Stimulated activated CD4-positive, alpha-beta T cell treated with anti-CD3 and anti-CD28 coated beads, Interleukin-15, amount 100 ng/mL, for 1 hour (primary cell): ENCODE measurements around the gene TEX9.
"Not testable (repeated sequence)": the region's sequence is repeated elsewhere in the genome, so short reads cannot be mapped to it uniquely, and the experiment has no call there.

Experiments used
- DNase-seq, 2 donors: peaks; one replicate each; pipeline ENCODE4 v3.0.0-alpha.2; 2020; ENCODE audit warnings: low read depth in 1 of 2, low spot score in 1 of 2

Gene TEX9

GRCh38 chr15:56361987-56362386 lies 3.2 kb upstream of the TEX9 start:
- DNase-seq = no peak

DNA sequence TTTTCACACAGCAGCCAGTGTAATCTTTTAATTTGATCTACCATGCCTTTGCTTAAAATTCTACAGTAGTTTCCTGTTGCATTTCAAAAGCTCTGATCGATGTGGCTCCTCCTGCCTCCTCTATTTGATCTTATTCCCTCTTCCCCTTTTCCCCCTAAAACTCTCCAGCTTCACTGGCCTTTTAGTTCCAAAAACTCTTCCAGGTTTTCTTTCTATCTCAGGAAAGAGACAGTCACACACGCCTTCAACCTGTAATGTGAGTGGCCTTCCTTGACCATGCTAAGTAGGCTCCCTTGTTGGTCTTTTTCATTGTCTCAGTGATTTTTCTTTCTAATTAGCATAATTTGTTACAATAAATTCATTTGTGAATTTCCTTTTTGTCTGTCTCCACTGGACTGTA lies 985 bp downstream of the TEX9 start:
- DNase-seq = no peak

GRCh38 chr15:56367156-56367555 lies 1.9 kb downstream of the TEX9 start:
- DNase-seq = no peak

- DNase-seq = no peak
These were observed 4.0 kb downstream of the TEX9 start for GRCh38 chr15:56369234-56369633.

DNA sequence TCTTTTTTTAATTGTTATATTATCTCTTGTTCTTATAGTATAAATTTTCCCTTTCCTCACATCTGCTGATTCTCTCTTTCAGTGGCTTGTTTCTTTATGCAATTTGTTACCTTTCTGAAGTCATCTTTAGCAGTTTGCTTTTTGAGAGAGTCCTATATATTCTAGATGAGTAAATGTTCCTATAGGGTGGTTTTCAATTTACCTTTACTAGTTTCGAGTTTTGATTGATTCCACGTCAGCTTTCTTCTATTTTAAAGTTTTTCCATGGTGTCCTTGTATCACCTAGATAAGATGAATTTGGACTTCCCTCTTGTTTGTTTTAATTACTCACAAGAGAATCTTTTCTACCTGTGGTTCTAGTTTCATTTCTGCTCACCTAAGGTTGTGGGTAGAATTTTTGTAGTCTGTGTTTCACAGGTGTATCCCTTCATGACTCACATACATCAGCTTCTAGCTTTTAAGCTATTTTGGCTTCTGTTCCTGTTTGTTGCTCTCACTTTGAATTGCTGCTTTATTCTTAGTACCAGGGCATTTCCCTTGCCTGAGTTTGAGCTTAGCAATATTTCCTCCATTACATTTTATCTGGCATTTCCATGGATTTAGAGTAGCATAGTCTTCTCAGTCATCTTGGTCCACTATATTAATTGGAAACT lies 6.4 kb downstream of the TEX9 start:
- DNase-seq = no peak

DNA sequence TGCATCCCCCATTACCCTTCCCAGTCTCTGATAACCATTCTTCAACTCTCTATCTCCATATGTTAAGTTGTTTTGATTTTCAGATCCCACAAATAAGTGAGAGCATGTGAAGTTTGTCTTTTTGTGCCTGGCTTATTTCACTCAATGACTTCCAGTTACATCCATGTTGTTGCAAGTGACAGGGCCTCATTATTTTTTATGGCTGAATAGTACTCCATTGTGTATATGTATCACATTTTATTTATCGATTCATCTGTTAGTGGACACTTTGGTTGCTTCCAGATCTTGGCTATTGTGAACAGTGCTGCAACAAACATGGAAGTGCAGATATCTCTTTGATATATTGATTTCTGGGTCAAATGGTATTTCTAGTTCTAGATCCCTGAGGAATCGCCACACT lies 9.5 kb downstream of the TEX9 start:
- DNase-seq = not testable (repeated sequence)

GRCh38 chr15:56377822-56378221 lies 12.6 kb downstream of the TEX9 start:
- DNase-seq = not testable (repeated sequence)

DNA sequence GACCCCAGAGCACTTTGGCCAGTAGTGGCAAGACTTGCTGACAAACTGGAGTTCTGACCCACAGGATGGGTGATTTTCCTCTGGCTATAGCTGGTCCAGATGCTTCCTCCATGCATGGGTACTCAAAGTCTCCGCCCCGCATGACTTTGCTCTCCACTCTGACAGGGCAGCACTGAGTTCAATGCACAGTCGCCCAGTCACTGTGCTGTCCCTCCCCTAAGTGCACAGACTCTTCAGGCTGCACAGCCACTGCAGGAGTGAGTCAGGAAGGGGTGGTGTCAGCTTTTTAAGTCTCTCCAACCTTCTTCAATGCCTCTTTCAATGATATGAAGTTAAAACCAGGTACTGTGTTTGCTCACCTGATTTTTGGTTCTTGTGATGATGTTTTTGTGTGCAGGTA lies 17.8 kb downstream of the TEX9 start:
- no peak for DNase-seq

DNA sequence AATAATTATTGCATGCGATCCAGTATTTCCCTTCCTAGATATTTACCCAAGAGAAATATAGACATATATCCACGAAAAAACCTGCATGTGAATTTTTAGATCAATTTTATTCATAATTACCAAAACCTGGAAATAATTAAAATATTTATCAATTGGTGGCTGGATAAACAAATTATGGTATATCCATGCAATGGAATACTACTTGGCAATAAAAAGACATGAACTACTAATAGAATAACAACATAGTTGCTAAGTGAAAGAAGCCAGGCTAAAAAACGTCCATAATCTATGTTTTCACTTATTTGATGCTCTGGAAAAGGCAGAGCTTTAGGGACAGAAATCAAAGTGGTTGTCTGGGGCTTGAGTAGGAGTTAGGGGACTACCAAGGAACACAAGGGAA lies 20.7 kb downstream of the TEX9 start:
- DNase-seq = no peak

DNA sequence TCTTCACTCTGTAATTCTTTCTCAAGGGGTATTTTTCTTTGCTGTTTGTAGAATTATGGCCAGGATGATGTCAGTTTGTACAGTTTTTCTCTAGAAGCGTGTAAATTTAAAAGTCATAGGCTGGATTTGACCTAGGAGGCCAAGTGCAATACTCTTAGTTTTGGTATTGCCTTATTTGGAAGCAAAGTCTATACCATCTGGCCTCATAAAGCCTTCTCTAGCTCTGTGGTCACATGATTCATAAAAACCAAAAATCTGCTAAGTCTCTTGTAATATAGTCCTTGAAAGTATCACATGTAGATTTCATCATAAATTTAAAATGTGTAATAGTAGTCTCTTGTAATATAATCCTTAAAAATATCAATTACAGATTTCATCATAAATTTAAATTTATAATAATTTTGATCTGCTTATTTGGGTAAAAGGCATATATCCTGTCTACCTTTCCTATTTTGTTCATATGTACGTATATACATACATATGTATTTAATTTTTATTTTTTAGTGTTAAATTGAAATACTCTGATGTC lies 25.6 kb downstream of the TEX9 start:
- DNase-seq = no peak

DNA sequence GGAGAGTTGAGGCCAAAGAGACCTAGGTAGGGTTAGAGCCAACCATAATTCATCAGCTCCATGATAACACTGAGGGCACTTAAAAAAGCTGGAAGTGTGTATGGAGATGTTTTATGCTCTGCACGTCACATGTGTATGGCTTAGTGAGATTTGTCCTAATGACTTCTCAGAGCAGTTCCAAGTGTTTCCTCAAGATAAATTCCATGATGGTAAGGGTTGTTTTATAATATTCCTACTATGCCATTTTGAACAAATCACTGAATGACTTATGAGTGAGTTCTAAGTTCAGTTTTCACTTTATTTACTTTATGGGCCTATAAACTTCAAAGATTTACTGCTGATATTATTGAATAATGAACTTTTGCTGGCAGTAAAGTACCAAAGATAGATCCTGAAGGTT lies 28.1 kb downstream of the TEX9 start:
- no peak for DNase-seq

DNA sequence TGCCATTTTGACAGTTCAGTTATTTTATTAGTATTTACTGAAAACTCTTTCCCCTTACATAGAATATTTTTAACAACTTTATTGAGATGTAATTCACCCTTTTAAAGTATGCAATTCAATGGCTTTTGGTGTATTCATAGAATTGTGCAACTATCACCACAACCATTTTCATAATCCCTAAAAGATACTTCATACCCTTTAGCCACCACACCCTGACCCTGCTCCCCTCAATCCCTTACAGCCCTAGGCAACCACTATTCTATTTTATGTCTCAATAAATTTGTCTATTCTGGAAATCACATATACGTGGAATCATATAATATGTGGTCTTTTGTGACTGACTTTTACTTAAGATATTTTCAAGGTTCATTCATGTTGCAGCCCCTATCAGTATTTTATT lies 29.7 kb downstream of the TEX9 start:
- no peak for DNase-seq

- not testable (repeated sequence) for DNase-seq
These were observed 32.1 kb downstream of the TEX9 start for GRCh38 chr15:56397325-56397724.

GRCh38 chr15:56399209-56399608 lies 34.0 kb downstream of the TEX9 start:
- DNase-seq = not testable (repeated sequence)

DNA sequence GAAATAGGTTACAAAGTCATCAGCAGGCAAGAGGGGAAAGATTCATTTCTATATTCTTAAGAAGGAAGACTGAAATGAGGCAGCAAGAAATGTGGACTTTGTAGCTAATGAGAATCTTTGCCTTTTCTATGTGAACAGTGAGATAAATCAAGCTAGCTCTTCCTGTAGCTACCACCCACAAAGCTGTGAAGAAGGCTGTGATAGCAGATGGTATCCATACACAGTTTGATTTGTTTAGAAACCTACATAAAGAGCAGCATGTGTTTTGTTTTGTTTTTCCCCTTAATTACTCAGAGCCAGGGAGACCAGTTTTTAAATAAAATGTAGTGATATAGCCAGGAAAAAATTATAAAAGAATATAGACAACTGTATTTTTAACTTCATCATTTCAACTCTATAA lies 45.5 kb downstream of the TEX9 start:
- no peak for DNase-seq

- DNase-seq = no peak
These were observed 46.0 kb downstream of the TEX9 start for GRCh38 chr15:56411122-56411749.

- not testable (repeated sequence) for DNase-seq
These were observed 48.0 kb downstream of the TEX9 start for GRCh38 chr15:56413114-56413733.

DNA sequence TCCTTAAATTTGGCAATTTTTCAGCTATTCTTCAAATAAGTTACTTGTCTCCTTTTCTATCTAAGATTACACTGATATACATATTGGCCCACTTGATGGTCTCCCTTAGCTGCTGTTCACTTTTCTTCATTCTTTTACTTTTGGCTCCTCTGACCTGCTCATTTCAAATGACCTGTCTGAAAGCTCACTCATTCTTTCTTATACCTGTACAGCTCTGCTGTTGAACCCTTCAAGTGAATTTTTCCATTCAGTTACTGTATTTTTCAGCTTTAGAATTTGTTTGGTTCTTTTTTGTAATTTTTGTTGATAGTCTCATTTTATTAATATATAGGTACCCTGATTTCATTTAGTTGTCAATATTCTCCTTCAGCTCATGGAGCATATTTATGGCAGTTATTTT lies 60.0 kb downstream of the TEX9 start:
- DNase-seq = no peak

GRCh38 chr15:56425976-56426375 lies 60.8 kb downstream of the TEX9 start:
- no peak for DNase-seq

DNA sequence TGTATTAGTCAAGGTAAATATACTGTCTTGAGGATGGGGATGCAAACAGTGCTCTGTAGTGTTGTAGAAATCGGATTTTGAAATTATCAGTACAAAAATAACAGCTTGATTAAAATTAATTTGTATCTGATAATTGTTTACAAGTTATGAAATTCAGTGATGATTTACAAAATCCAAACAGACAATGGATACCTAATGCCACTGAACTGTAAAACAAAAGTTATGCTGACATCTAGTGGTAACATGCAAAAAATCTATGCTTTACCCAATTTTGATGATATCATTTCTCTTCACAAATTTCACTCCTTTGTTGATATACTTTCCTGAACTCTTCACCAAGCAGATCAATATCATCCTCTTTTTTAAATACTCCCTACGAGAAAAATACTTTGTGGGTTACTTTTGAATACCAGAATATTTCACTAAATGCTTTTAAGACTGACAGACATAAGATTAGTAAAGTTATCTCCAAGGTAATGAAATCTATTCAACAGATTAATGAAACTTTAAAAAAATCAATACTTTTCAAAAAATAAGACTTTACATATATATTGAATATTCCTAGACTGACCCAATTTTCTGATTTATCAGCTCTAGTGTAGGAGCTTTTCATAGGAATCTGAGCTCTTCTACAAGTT lies 63.7 kb downstream of the TEX9 start:
- no peak for DNase-seq

GRCh38 chr15:56432304-56432703 lies 67.1 kb downstream of the TEX9 start:
- DNase-seq = no peak

- DNase-seq = no peak
These were observed 75.1 kb downstream of the TEX9 start for GRCh38 chr15:56440214-56440770.
